ENCODE results near the gene FUT7.

DNA sequence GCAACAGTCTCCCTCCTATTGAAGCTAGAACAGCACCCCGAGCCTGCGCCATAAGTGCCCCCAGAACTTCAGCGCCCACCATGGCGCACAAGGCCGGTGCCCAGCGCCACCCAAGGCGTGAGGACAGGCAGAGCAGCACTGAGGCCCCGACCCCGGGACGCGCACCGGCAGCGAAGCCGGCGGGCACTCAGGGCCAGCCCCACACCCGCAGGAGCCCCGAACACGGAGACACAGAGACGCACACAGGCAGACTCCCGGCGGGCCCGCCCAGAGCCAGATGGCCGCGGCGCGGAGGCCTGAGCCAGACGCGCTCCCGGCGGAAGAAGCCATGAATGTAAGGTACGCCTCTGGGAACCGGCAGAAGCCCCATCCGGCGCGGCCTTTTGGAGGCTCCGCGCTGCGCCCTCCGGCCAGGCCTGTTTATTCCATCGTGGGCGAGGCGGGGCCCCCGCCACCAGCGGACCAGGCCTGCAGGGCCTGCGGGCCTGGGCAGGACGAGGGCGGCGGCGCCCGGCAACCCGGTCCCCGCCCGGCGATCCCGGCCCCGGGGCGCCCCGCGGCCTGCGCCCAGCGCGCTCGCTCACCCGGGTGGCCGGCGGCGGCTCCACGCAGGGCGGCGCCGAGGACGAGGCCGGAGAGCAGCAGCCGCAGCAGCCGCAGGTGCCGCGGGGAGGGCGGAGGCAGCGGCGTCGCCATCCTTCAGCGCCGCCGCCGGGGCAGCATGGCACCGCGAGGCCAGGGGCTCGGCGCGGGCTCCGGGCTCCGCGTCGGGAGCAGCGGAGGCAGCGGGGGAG lies 13.6 kb upstream of the FUT7 start:
- no peak for TF ChIP-seq TCF12 (IDR thresholded peaks at IDR 0.05; ENCODE audit: low read depth)
- no peak for TF ChIP-seq CEBPB (IDR thresholded peaks at IDR 0.05)
- TF ChIP-seq, protein P1, sequence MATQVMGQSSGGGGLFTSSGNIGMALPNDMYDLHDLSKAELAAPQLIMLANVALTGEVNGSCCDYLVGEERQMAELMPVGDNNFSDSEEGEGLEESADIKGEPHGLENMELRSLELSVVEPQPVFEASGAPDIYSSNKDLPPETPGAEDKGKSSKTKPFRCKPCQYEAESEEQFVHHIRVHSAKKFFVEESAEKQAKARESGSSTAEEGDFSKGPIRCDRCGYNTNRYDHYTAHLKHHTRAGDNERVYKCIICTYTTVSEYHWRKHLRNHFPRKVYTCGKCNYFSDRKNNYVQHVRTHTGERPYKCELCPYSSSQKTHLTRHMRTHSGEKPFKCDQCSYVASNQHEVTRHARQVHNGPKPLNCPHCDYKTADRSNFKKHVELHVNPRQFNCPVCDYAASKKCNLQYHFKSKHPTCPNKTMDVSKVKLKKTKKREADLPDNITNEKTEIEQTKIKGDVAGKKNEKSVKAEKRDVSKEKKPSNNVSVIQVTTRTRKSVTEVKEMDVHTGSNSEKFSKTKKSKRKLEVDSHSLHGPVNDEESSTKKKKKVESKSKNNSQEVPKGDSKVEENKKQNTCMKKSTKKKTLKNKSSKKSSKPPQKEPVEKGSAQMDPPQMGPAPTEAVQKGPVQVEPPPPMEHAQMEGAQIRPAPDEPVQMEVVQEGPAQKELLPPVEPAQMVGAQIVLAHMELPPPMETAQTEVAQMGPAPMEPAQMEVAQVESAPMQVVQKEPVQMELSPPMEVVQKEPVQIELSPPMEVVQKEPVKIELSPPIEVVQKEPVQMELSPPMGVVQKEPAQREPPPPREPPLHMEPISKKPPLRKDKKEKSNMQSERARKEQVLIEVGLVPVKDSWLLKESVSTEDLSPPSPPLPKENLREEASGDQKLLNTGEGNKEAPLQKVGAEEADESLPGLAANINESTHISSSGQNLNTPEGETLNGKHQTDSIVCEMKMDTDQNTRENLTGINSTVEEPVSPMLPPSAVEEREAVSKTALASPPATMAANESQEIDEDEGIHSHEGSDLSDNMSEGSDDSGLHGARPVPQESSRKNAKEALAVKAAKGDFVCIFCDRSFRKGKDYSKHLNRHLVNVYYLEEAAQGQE (IDR thresholded peaks at IDR 0.05; ENCODE audit: low read depth), result no peak
- no peak; the same call in 1 of the 2 replicates for TF ChIP-seq MAX (IDR thresholded peaks at IDR 0.05)
